Activated naive CD4-positive, alpha-beta T cell treated with anti-CD3 and anti-CD28 coated beads, Interleukin-2, amount 50 U/mL, for 24 hours (primary cell): Measurements from ENCODE around the gene AGO3.
A peak's percentile ranks its signal among the peaks of the same experiment; 100 is the strongest.
"Not testable (repeated sequence)": the region's sequence is repeated elsewhere in the genome, so short reads cannot be mapped to it uniquely, and the experiment has no call there.

Experiments
- H3K27ac Mint-ChIP-seq: one replicate; pipeline ENCODE4 v1.8.0; 2021; ENCODE audit warnings: mild to moderate bottlenecking, mixed read lengths
- H3K27me3 Mint-ChIP-seq: one replicate; pipeline ENCODE4 v1.8.0; 2021; ENCODE audit warnings: mixed read lengths
- H3K36me3 Mint-ChIP-seq: one replicate; pipeline ENCODE4 v1.8.0; 2021; ENCODE audit warnings: mixed read lengths
- H3K4me1 Mint-ChIP-seq: one replicate; pipeline ENCODE4 v1.8.0; 2021; ENCODE audit warnings: mixed read lengths
- H3K4me3 Mint-ChIP-seq: one replicate; pipeline ENCODE4 v1.8.0; 2021; ENCODE audit warnings: mild to moderate bottlenecking, mixed read lengths
- H3K9me3 Mint-ChIP-seq: one replicate; pipeline ENCODE4 v1.8.0; 2021; ENCODE audit warnings: mixed read lengths

The AGO3 gene

GRCh38 chr1:35930593-35931445 is at the start of gene AGO3:
Gene AGO3, plus strand, starts transcription at chr1:35931105. Its CDS starts 322 bp downstream, at chr1:35931427.
- Mint-ChIP-seq H3K27ac (peak within 1 kb of the TSS; percentile 97), H3K4me3 (peak within 1 kb of the TSS; percentile 95), H3K9me3 (no peaks in the 10 kb centered on the region), H3K4me1 (peaks cover 43% of the 10 kb centered on the region), H3K36me3 (no peaks in the 10 kb centered on the region), H3K27me3 (no peaks in the 10 kb centered on the region)

GRCh38 chr1:35881850-35882273 is 49.0 kb upstream of the AGO3 start:
- Mint-ChIP-seq H3K36me3 (no peaks in the 10 kb centered on the region), H3K4me3 (peak overlapping the region; percentile 23), H3K27ac (no peak overlapping the region), H3K9me3 (no peaks in the 10 kb centered on the region), H3K4me1 (peaks cover 45% of the 10 kb centered on the region), H3K27me3 (no peaks in the 10 kb centered on the region)

- H3K36me3 Mint-ChIP-seq: no peaks in the 10 kb centered on the region
- no peaks in the 10 kb centered on the region for H3K9me3 Mint-ChIP-seq
- H3K4me3 Mint-ChIP-seq: peak overlapping the region; percentile 23
- H3K27me3 Mint-ChIP-seq: no peaks in the 10 kb centered on the region
- H3K27ac Mint-ChIP-seq: peak overlapping the region; percentile 79
- H3K4me1 Mint-ChIP-seq: peaks cover 52% of the 10 kb centered on the region
Measured at GRCh38 chr1:35882586-35882944, 48.3 kb upstream of the AGO3 start.

GRCh38 chr1:35882945-35883634 is 47.8 kb upstream of the AGO3 start, which contains the start of gene AGO1:
Gene AGO1, plus strand, starts transcription at chr1:35883209. Its CDS starts 213 bp downstream, at chr1:35883422.
- H3K36me3 Mint-ChIP-seq: no peaks in the 10 kb centered on the region
- H3K27ac Mint-ChIP-seq: peak within 1 kb of the TSS; percentile 79
- peak within 1 kb of the TSS; percentile 95 for H3K4me3 Mint-ChIP-seq
- no peaks in the 10 kb centered on the region for H3K9me3 Mint-ChIP-seq
- H3K27me3 Mint-ChIP-seq: no peaks in the 10 kb centered on the region
- H3K4me1 Mint-ChIP-seq: peaks cover 56% of the 10 kb centered on the region

GRCh38 chr1:35883635-35884101 is 47.2 kb upstream of the AGO3 start:
- Mint-ChIP-seq H3K9me3 (no peaks in the 10 kb centered on the region), H3K4me3 (peak overlapping the region; percentile 95), H3K36me3 (peaks cover 4% of the 10 kb centered on the region), H3K27ac (peak overlapping the region; percentile 79), H3K27me3 (no peaks in the 10 kb centered on the region), H3K4me1 (peaks cover 59% of the 10 kb centered on the region)

- Mint-ChIP-seq H3K27ac (no peak overlapping the region), H3K36me3 (peaks cover 6% of the 10 kb centered on the region), H3K4me1 (peaks cover 62% of the 10 kb centered on the region), H3K4me3 (peak overlapping the region; percentile 95), H3K27me3 (no peaks in the 10 kb centered on the region), H3K9me3 (no peaks in the 10 kb centered on the region)
Measured at GRCh38 chr1:35884934-35885333, 46.0 kb upstream of the AGO3 start.

GRCh38 chr1:35885961-35886558 is 44.8 kb upstream of the AGO3 start:
- no peaks in the 10 kb centered on the region for H3K9me3 Mint-ChIP-seq
- H3K27ac Mint-ChIP-seq: no peak overlapping the region
- no peak overlapping the region for H3K4me3 Mint-ChIP-seq
- H3K36me3 Mint-ChIP-seq: peaks cover 7% of the 10 kb centered on the region
- peaks cover 62% of the 10 kb centered on the region for H3K4me1 Mint-ChIP-seq
- H3K27me3 Mint-ChIP-seq: no peaks in the 10 kb centered on the region

GRCh38 chr1:35886577-35887431 is 44.1 kb upstream of the AGO3 start:
- H3K27me3 Mint-ChIP-seq: no peaks in the 10 kb centered on the region
- H3K4me1 Mint-ChIP-seq: peaks cover 60% of the 10 kb centered on the region
- H3K9me3 Mint-ChIP-seq: no peaks in the 10 kb centered on the region
- H3K4me3 Mint-ChIP-seq: no peak overlapping the region
- H3K36me3 Mint-ChIP-seq: peaks cover 7% of the 10 kb centered on the region
- no peak overlapping the region for H3K27ac Mint-ChIP-seq

- Mint-ChIP-seq H3K9me3 (no peaks in the 10 kb centered on the region), H3K27me3 (no peaks in the 10 kb centered on the region), H3K36me3 (peaks cover 7% of the 10 kb centered on the region), H3K4me1 (peaks cover 53% of the 10 kb centered on the region), H3K4me3 (peak overlapping the region; percentile 42), H3K27ac (peak overlapping the region; percentile 94)
Measured at GRCh38 chr1:35887508-35887907, 43.4 kb upstream of the AGO3 start.

GRCh38 chr1:35888255-35888654 is 42.6 kb upstream of the AGO3 start:
- H3K36me3 Mint-ChIP-seq: peaks cover 7% of the 10 kb centered on the region
- no peaks in the 10 kb centered on the region for H3K27me3 Mint-ChIP-seq
- H3K4me3 Mint-ChIP-seq: no peak overlapping the region
- H3K4me1 Mint-ChIP-seq: peaks cover 50% of the 10 kb centered on the region
- H3K9me3 Mint-ChIP-seq: no peaks in the 10 kb centered on the region
- no peak overlapping the region for H3K27ac Mint-ChIP-seq

- H3K27ac Mint-ChIP-seq, H3K9me3 Mint-ChIP-seq, H3K4me3 Mint-ChIP-seq, H3K36me3 Mint-ChIP-seq, H3K27me3 Mint-ChIP-seq: not testable (repeated sequence)
- peaks cover 47% of the 10 kb centered on the region for H3K4me1 Mint-ChIP-seq
Measured at GRCh38 chr1:35888981-35889380, 41.9 kb upstream of the AGO3 start.

- no peak overlapping the region for H3K27ac Mint-ChIP-seq
- H3K4me1 Mint-ChIP-seq: peaks cover 10% of the 10 kb centered on the region
- H3K36me3 Mint-ChIP-seq: peaks cover 18% of the 10 kb centered on the region
- no peak overlapping the region for H3K4me3 Mint-ChIP-seq
- H3K9me3 Mint-ChIP-seq: no peaks in the 10 kb centered on the region
- H3K27me3 Mint-ChIP-seq: no peaks in the 10 kb centered on the region
Measured at GRCh38 chr1:35893051-35893879, 37.6 kb upstream of the AGO3 start.

GRCh38 chr1:35894183-35894582 is 36.7 kb upstream of the AGO3 start:
- Mint-ChIP-seq H3K4me3 (no peak overlapping the region), H3K9me3 (no peaks in the 10 kb centered on the region), H3K27me3 (no peaks in the 10 kb centered on the region), H3K27ac (peak overlapping the region; percentile 91), H3K36me3 (peaks cover 12% of the 10 kb centered on the region), H3K4me1 (peaks cover 4% of the 10 kb centered on the region)

GRCh38 chr1:35894656-35895055 is 36.2 kb upstream of the AGO3 start:
- H3K9me3 Mint-ChIP-seq: no peaks in the 10 kb centered on the region
- no peaks in the 10 kb centered on the region for H3K27me3 Mint-ChIP-seq
- H3K4me3 Mint-ChIP-seq: no peak overlapping the region
- peak overlapping the region; percentile 91 for H3K27ac Mint-ChIP-seq
- H3K4me1 Mint-ChIP-seq: peaks cover 4% of the 10 kb centered on the region
- peaks cover 12% of the 10 kb centered on the region for H3K36me3 Mint-ChIP-seq
